ENCODE results near the gene ZNF101. TPM values are rescaled to one million over a fixed set of nuclear protein-coding genes. Genes with fewer than 3 reads are reported as not detected.
A peak's percentile ranks its signal among the peaks of the same experiment; 100 is the strongest.
"Not testable (repeated sequence)": the region's sequence is repeated elsewhere in the genome, so short reads cannot be mapped to it uniquely, and the experiment has no call there.

The ZNF101 gene
- total RNA-seq, 4 donors from 2014 or later = 4.0 to 12.0 (median 10.5) TPM

DNA sequence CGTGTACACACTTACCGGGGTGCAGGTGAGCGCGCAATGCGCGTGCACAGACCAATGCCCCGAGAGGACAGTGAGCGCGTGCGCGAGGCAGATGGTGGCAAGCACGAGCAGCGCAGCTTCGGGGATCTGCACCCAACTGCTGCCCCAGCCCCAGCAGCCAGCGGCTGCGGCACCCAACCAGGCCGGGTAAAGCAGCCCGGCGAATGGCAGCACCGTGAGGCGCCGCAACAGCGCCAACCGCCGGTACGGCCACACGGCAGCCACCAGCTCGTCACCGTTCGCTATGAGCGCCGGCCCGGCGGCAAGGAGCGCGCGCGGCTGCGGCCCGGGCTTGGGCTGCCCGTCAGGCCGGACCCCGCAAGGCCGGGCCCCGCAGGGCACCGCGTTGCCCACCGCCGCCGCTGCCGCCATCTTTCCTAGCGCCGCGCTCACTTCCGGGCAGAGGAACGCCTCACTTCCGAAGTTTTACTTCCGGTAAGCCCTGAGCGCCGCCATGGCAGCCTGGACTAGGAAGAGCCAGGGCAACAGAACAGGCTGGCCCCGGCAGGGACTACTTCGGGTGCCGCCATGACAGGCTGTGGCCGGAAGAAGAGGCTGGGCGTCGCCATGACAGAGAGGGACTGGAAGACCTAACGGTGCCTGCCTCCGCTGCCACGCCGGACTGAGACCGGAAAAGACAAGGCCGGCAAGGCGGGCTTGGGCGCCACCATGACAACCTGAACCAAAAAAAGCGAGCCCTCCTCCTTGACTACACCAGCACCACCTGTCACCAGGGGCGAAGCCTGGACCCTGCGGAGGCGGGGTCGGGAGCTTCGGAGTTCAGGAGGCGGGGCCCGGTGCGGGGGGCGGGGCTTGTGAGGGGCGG lies 5.2 kb upstream of the ZNF101 start, which contains the start of gene ATP13A1:
TSS of gene ATP13A1 (minus strand) at position 421 of the 865 bp plus-strand sequence. CDS start at position 411, 10 bp downstream.
- TF ChIP-seq EP300 (IDR thresholded peaks at IDR 0.05) (peak; percentile 73 to 90), POLR2A (IDR thresholded peaks at IDR 0.05) (peak; percentile 16 to 60)
- TF ChIP-seq, protein P1, sequence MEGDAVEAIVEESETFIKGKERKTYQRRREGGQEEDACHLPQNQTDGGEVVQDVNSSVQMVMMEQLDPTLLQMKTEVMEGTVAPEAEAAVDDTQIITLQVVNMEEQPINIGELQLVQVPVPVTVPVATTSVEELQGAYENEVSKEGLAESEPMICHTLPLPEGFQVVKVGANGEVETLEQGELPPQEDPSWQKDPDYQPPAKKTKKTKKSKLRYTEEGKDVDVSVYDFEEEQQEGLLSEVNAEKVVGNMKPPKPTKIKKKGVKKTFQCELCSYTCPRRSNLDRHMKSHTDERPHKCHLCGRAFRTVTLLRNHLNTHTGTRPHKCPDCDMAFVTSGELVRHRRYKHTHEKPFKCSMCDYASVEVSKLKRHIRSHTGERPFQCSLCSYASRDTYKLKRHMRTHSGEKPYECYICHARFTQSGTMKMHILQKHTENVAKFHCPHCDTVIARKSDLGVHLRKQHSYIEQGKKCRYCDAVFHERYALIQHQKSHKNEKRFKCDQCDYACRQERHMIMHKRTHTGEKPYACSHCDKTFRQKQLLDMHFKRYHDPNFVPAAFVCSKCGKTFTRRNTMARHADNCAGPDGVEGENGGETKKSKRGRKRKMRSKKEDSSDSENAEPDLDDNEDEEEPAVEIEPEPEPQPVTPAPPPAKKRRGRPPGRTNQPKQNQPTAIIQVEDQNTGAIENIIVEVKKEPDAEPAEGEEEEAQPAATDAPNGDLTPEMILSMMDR (IDR thresholded peaks at IDR 0.05) = peak in 3 of 5 experiments; percentile 31 to 46 (median 43)
- no peaks in the 10 kb centered on the region for H3K27me3 ChIP-seq
- no peaks in the 10 kb centered on the region for H3K9me3 ChIP-seq
- peak; percentile 91 to 92 for DNase-seq (ENCODE audit: low spot score in 2 of 2)
- 0 to 1% methylated on average over 24 to 56 of the region's 85 CpGs for WGBS, 2 donors
- peak within 1 kb of the TSS; percentile 85 to 98 (median 92) for H3K27ac ChIP-seq
- H3K4me3 ChIP-seq = peak within 1 kb of the TSS; percentile 75 to 95 (median 86)
- H3K36me3 ChIP-seq = peaks cover 0 to 25% (median 6%) of the 10 kb centered on the region in 3 donors
- peaks cover 0 to 29% (median 21%) of the 10 kb centered on the region in 4 donors for H3K4me1 ChIP-seq

DNA sequence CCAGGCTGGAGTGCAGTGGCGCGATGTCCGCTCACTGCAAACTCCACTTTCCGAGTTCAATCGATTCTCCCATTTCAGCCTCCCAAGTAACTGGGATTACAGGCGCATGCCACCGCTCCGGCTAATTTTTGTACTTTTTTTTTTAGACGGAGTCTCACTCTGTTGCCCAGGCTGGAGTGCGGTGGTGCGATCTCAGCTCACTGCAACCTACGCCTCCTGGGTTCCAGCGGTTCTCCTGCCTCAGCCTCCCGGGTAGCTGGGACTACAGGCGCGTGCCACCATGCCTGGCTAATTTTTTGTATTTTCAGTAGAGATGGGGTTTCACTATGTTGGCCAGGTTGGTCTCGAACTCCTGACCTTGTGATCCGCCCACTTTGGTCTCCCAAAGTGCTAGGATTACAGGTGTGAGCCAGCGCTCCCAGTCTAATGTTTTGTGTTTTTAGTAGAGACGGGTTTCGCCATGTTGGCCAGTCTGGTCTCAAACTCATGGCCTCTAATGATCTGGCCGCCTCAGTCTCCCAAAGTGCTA lies 3.2 kb upstream of the ZNF101 start:
- H3K4me1 ChIP-seq = peaks cover 0 to 37% (median 29%) of the 10 kb centered on the region in 4 donors
- not testable (repeated sequence) for H3K4me3 ChIP-seq; H3K27me3 ChIP-seq; H3K36me3 ChIP-seq; DNase-seq (ENCODE audit: low spot score in 2 of 2); H3K9me3 ChIP-seq; H3K27ac ChIP-seq
- 92 to 94% methylated on average over 22 of the region's 22 CpGs for WGBS, 2 donors

DNA sequence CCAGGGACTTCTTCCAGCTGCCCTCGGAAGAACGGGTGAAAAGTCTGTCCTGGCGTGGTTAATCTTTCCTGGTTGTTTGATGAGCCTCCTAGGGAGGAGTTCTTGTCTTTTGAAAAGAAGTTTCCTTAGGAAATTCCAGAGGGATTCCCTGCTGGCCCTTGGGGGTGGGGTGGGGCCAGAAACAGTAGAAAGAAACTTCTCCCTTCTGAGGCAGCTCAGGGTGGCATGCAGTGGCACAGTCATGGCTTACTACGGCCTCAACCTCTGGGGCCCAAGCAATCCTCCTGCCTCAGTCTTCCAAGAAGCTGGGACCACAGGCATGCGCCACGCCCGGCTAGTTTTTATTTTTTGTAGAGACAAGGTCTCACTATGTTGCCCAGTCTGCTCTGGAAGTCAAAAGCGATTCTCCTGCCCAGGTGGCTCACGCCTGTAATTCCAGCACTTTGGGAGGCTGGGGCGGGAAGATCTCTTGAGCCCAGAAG lies 1.5 kb downstream of the ZNF101 start:
- H3K36me3 ChIP-seq = peaks cover 0 to 30% (median 3%) of the 10 kb centered on the region in 3 donors
- WGBS, 2 donors = 73 to 78% methylated on average over 10 of the region's 10 CpGs
- peaks cover 0 to 9% (median 0%) of the 10 kb centered on the region in 4 donors for H3K9me3 ChIP-seq
- no peaks in the 10 kb centered on the region for H3K27me3 ChIP-seq
- H3K4me3 ChIP-seq = peak overlapping the region in 1 of 4 donors; percentile 94
- peaks cover 0 to 12% (median 10%) of the 10 kb centered on the region in 4 donors for H3K4me1 ChIP-seq
- H3K27ac ChIP-seq = no peak overlapping the region
- no peak for DNase-seq (ENCODE audit: low spot score in 2 of 2)
- TF ChIP-seq, protein P1 (IDR thresholded peaks at IDR 0.05) = no peak
- TF ChIP-seq POLR2A (IDR thresholded peaks at IDR 0.05) = no peak
- TF ChIP-seq EP300 (IDR thresholded peaks at IDR 0.05) = no peak

DNA sequence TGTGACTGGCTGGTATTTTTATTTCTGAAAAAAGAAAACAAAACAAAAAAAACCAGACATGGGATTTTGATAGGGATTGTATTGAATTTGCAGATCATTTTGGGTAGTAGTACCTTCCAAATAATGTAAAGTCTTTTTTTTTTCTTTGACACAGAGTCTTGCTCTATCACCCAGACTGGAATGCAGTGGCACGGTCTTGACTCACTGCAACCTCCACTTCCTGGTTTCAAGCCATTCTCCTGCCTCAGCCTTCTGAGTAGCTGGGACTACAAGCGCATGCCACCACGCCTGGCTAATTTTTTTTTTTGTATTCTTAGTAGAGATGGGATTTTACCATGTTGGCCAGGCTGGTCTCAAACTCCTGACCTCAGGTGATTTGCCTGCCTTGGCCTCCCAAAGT lies 4.2 kb downstream of the ZNF101 start:
- Histone ChIP-seq H3K27ac (no peak overlapping the region), H3K4me1 (peaks cover 0 to 12% (median 10%) of the 10 kb centered on the region in 4 donors), H3K4me3 (no peak overlapping the region), H3K27me3 (no peaks in the 10 kb centered on the region), H3K9me3 (peaks cover 0 to 16% (median 0%) of the 10 kb centered on the region in 4 donors), H3K36me3 (peaks cover 0 to 58% (median 18%) of the 10 kb centered on the region in 3 donors)
- no peak for DNase-seq (ENCODE audit: low spot score in 2 of 2)
- 85 to 92% methylated on average over 3 of the region's 3 CpGs for WGBS, 2 donors
- TF ChIP-seq EP300 (IDR thresholded peaks at IDR 0.05) = no peak
- TF ChIP-seq, protein P1 (IDR thresholded peaks at IDR 0.05) = no peak
- TF ChIP-seq POLR2A (IDR thresholded peaks at IDR 0.05) = no peak

DNA sequence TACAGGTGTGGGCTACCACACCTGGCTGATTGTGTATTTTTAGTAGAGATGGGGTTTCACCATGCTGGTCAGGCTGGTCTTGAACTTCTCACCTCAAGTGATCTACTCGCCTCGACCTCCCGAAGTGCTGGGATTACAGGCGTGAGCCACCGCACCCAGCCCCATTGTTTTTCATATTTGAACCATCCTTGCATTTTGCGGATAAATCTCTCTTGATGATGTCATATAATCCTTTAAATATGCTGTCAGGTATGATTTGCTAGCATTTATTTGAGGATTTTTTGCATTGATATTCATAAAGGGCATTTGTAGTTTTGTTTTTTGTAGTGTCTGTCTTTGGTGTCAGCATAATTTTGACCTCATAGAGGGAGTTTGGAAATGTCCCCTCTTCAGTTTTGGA lies 5.7 kb downstream of the ZNF101 start:
- no peak for TF ChIP-seq POLR2A (IDR thresholded peaks at IDR 0.05)
- TF ChIP-seq EP300 (IDR thresholded peaks at IDR 0.05) = no peak
- TF ChIP-seq, protein P1 (IDR thresholded peaks at IDR 0.05) = no peak
- no peak overlapping the region for H3K4me3 ChIP-seq
- H3K27ac ChIP-seq = no peak overlapping the region
- no peak for DNase-seq (ENCODE audit: low spot score in 2 of 2)
- peaks cover 0 to 10% (median 7%) of the 10 kb centered on the region in 4 donors for H3K4me1 ChIP-seq
- H3K27me3 ChIP-seq = no peaks in the 10 kb centered on the region
- peaks cover 0 to 73% (median 33%) of the 10 kb centered on the region in 3 donors for H3K36me3 ChIP-seq
- peaks cover 0 to 31% (median 3%) of the 10 kb centered on the region in 4 donors for H3K9me3 ChIP-seq
- 94 to 99% methylated on average over 6 of the region's 6 CpGs for WGBS, 2 donors

Data from tibial nerve (tissue), 4 donors.